Central memory CD8-positive, alpha-beta T cell (primary cell): Measurements from ENCODE around the gene TREML4.
"Not testable (repeated sequence)": the region's sequence is repeated elsewhere in the genome, so short reads cannot be mapped to it uniquely, and the experiment has no call there.

Source experiments
- ATAC-seq: fragments of 150-1000 bp; cut with Tn5 transposase; replicated peaks from 2 replicates; pipeline ENCODE4 v1.10.0; 2022; ENCODE audit warnings: mild to moderate bottlenecking, moderate FRiP score, moderate number of reproducible peaks; ENCODE audit not compliant: poor library complexity, severe bottlenecking; ENCODE audit errors: extremely low read depth
- DNase-seq, 2 donors: peaks; one replicate each; pipeline ENCODE4 v3.0.0; 2021; ENCODE audit warnings: low spot score in 2 of 2
- H3K27ac Mint-ChIP-seq: one replicate; pipeline ENCODE4 v1.8.0; 2022; ENCODE audit warnings: low read depth, mild to moderate bottlenecking, moderate library complexity, mixed read lengths
- H3K27me3 Mint-ChIP-seq: one replicate; pipeline ENCODE4 v1.8.0; 2022; ENCODE audit warnings: mixed read lengths
- H3K36me3 Mint-ChIP-seq: one replicate; pipeline ENCODE4 v1.8.0; 2022; ENCODE audit warnings: mild to moderate bottlenecking, moderate library complexity, mixed read lengths; ENCODE audit not compliant: insufficient read depth
- H3K4me1 Mint-ChIP-seq: one replicate; pipeline ENCODE4 v1.8.0; 2022; ENCODE audit warnings: mixed read lengths
- H3K4me3 Mint-ChIP-seq: one replicate; pipeline ENCODE4 v1.8.0; 2022; ENCODE audit warnings: mild to moderate bottlenecking, moderate library complexity, mixed read lengths
- H3K9me3 Mint-ChIP-seq: one replicate; pipeline ENCODE4 v1.8.0; 2022; ENCODE audit warnings: mixed read lengths

Gene TREML4

DNA sequence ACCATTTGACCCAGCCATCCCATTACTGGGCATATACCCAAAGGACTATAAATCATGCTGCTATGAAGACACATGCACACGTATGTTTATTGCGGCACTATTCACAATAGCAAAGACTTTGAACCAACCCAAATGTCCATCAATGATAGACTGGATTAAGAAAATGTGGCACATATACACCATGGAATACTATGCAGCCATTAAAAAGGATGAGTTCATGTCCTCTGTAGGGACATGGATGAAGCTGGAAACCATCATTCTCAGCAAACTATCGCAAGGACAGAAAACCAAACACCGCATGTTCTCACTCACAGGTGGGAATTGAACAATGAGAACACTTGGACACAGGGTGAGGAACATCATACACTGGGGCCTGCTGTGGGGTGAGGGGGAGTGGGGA lies 18.4 kb downstream of the TREML4 start:
- ATAC-seq, H3K27ac Mint-ChIP-seq, H3K36me3 Mint-ChIP-seq, H3K9me3 Mint-ChIP-seq, DNase-seq, H3K27me3 Mint-ChIP-seq, H3K4me3 Mint-ChIP-seq: not testable (repeated sequence)
- H3K4me1 Mint-ChIP-seq: peaks cover 34% of the 10 kb centered on the region

- Mint-ChIP-seq H3K4me1 (peaks cover 34% of the 10 kb centered on the region), H3K27ac (no peak overlapping the region), H3K36me3 (no peaks in the 10 kb centered on the region), H3K9me3 (no peaks in the 10 kb centered on the region), H3K27me3 (peaks cover 7% of the 10 kb centered on the region), H3K4me3 (no peak overlapping the region)
- ATAC-seq (no peak), DNase-seq (no peak)
Measured at GRCh38 chr6:41247288-41247865, 19.2 kb downstream of the TREML4 start.

- ATAC-seq: peak; percentile 46
- no peak for DNase-seq
- Mint-ChIP-seq H3K27me3 (no peaks in the 10 kb centered on the region), H3K36me3 (no peaks in the 10 kb centered on the region), H3K4me3 (no peak overlapping the region), H3K4me1 (peaks cover 30% of the 10 kb centered on the region), H3K27ac (no peak overlapping the region), H3K9me3 (no peaks in the 10 kb centered on the region)
Measured at GRCh38 chr6:41247882-41248705, 19.9 kb downstream of the TREML4 start.

DNA sequence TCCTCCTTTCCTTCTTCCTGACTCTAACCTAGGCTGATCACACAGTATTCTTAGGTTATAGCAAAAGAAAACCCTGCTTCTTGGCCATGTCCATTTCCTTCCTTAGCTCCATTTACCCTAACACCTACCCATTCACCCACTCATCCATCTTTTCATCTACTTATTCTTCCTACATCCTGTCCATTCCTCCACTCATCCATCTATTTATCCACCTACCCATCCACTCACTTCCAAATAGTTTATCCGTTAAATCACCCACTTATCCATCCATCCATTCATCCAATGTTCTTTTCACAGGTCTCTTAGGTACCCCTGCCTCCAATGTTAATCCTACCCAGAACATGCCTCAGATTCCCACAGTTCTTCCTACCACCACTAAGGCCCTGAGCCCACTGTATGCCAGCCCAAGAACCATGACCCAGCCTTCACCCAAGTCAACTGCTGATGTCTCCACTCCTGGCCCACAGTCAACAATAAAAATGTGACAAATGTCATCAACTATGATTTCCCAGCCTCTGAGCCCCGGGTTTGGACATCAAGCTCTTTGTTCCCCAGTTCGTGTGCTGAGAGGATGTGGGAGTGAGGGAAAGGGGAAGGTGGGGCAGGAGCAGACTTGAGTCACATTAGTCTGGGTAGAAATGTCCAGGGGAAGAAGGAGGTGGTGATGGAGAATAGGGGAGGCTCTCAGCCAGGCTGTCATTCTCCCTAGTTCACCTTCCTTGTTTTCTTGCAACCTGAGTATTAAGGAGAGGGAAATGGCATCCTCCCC lies 24.4 kb downstream of the TREML4 start:
- Mint-ChIP-seq H3K27ac (no peak overlapping the region), H3K36me3 (no peaks in the 10 kb centered on the region), H3K27me3 (no peaks in the 10 kb centered on the region), H3K4me3 (no peak overlapping the region), H3K4me1 (peaks cover 23% of the 10 kb centered on the region), H3K9me3 (no peaks in the 10 kb centered on the region)
- DNase-seq: no peak
- ATAC-seq: no peak

DNA sequence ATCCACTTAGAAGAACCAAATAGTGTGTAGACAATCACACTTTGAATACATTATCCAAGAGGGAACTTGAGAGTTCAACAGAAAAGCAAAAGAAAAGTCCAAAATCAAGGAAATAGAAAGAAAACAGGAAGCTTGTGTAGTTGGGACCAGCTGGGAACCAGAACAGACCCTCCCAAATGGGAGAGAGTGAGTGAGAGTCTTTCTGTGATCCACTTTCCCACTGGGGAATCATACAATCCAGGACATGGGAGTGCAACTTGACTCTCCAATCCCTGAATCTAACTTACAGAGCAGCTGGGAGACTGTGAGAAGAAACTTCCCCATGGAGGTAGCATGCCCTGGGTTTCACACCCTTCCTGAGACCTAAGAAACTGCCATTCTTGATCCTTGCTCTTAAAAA lies 27.0 kb downstream of the TREML4 start:
- Mint-ChIP-seq H3K4me1 (peaks cover 8% of the 10 kb centered on the region), H3K9me3 (no peaks in the 10 kb centered on the region), H3K4me3 (no peak overlapping the region), H3K36me3 (no peaks in the 10 kb centered on the region), H3K27ac (no peak overlapping the region), H3K27me3 (peaks cover 9% of the 10 kb centered on the region)
- ATAC-seq (no peak), DNase-seq (no peak)

DNA sequence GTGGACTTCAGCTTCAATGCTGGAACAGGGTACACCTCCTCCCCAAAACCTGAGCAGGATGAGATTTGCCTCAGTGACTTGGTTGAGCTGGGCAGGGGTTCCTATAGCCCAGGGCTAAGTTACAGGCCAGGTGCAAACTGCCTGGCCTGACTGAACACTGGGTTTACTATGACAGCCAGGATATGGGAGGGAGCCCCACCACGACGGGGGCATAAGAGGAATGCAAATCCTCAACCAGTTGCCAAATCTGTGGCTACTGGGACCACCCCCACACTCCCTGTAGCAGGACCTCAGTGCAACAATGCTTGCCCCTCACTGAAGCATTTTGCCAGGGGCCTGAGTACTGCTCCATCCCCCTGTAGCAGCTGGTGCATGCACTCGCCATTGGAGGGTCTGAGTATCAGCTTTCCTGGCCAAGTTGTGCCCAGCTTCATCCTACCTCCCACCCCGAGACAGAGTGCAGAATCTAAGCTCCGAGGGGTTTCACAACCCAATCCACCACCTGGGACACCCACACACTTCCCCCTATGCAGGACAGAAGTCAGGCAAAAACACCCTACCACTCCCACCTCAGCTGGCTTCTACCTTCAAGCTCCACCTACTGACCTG lies 27.6 kb downstream of the TREML4 start:
- Mint-ChIP-seq H3K27ac (no peak overlapping the region), H3K36me3 (no peaks in the 10 kb centered on the region), H3K4me3 (no peak overlapping the region), H3K9me3 (no peaks in the 10 kb centered on the region), H3K4me1 (peaks cover 8% of the 10 kb centered on the region), H3K27me3 (peaks cover 9% of the 10 kb centered on the region)
- no peak for ATAC-seq
- DNase-seq: no peak

DNA sequence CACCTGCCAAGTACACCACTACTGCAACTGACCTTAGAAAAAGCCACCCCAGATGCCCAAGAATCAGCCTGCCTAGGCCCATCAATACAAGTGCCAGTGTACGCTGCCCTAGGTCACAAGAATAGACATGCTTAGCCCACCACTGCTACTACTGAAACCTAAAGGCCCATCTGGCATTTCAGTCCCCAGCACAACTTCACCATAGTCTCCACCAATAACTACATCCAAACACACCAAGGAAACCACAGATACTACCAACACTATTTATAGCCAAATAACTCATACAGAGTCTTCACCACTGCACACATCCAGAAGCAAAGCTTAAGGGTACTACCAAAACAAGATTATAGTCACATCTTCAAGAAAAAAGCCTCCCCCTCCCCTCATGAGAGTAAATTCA lies 28.2 kb downstream of the TREML4 start:
- Mint-ChIP-seq H3K4me3 (no peak overlapping the region), H3K9me3 (no peaks in the 10 kb centered on the region), H3K27ac (no peak overlapping the region), H3K27me3 (peaks cover 9% of the 10 kb centered on the region), H3K4me1 (peaks cover 8% of the 10 kb centered on the region), H3K36me3 (no peaks in the 10 kb centered on the region)
- DNase-seq: no peak
- ATAC-seq: no peak

GRCh38 chr6:41257369-41258195 lies 29.4 kb downstream of the TREML4 start:
- H3K9me3 Mint-ChIP-seq: peaks cover 6% of the 10 kb centered on the region
- no peak for DNase-seq
- H3K27me3 Mint-ChIP-seq: peaks cover 9% of the 10 kb centered on the region
- no peak overlapping the region for H3K27ac Mint-ChIP-seq
- no peak for ATAC-seq
- peaks cover 8% of the 10 kb centered on the region for H3K4me1 Mint-ChIP-seq
- no peaks in the 10 kb centered on the region for H3K36me3 Mint-ChIP-seq
- no peak overlapping the region for H3K4me3 Mint-ChIP-seq

DNA sequence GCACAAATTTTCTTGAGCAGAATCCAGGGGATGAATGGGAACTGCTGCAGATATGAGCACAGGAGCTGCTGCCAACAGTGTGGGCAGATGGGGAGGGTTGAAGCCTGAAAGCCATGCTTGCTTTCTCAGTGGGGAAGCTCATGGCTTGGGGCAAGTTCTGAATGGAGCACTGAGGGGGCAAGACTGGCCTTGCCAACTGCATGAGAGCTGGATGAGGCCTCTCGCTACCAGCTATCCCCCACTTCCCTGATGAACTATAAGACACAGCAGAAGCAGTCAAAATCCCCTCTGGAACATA lies 30.0 kb downstream of the TREML4 start:
- Mint-ChIP-seq H3K9me3 (peaks cover 6% of the 10 kb centered on the region), H3K27me3 (peaks cover 9% of the 10 kb centered on the region), H3K4me1 (peaks cover 8% of the 10 kb centered on the region), H3K27ac (no peak overlapping the region), H3K4me3 (no peak overlapping the region), H3K36me3 (no peaks in the 10 kb centered on the region)
- DNase-seq (no peak), ATAC-seq (no peak)

DNA sequence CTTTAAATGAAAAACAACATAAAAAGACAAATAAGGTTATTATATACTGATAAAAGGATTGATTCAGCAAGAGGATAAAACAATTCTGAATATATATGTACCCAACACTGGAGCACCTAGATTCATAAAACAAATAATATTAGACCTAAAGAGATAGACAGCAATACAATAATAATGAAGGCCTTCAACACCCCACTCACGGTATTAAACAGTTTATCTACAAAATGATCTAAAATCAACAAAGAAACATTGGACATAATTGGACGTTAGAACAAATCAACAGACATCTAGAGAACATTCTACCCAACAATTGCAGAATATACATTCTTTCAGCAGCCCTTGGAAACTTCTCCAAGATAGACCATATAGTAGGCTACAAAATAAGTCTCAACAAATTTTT lies 34.3 kb downstream of the TREML4 start:
- Mint-ChIP-seq H3K27me3 (peaks cover 9% of the 10 kb centered on the region), H3K36me3 (no peaks in the 10 kb centered on the region), H3K27ac (no peak overlapping the region), H3K4me1 (no peaks in the 10 kb centered on the region), H3K9me3 (peaks cover 6% of the 10 kb centered on the region), H3K4me3 (no peak overlapping the region)
- ATAC-seq: no peak
- DNase-seq: no peak

DNA sequence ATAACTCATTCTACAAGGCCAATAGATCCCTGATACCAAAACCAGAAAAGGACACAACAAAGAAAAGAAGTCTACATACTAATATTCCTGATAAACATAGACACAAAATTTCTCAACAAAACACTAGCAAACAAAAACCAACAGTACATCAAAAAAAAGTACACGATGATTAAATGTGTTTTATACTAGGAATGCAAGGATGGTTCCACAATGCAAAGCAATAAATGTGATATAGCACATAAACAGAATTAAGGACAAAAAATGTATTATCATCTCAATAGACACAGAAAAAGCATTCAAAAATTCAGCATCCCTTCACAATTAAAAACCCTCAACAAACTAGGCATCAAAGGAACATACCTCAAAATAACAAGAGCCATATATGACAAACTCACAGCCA lies 35.1 kb downstream of the TREML4 start:
- no peak overlapping the region for H3K4me3 Mint-ChIP-seq
- peaks cover 9% of the 10 kb centered on the region for H3K27me3 Mint-ChIP-seq
- H3K27ac Mint-ChIP-seq: no peak overlapping the region
- H3K9me3 Mint-ChIP-seq: peaks cover 6% of the 10 kb centered on the region
- no peak for DNase-seq
- no peaks in the 10 kb centered on the region for H3K4me1 Mint-ChIP-seq
- no peak for ATAC-seq
- no peaks in the 10 kb centered on the region for H3K36me3 Mint-ChIP-seq

- no peak overlapping the region for H3K4me3 Mint-ChIP-seq
Measured at GRCh38 chr6:41266541-41266940, 38.4 kb downstream of the TREML4 start.

More at GRCh38 chr6:41266541-41266940, 38.4 kb downstream of the TREML4 start:
- H3K4me1 Mint-ChIP-seq: peaks cover under 1% of the 10 kb centered on the region
- peaks cover 6% of the 10 kb centered on the region for H3K9me3 Mint-ChIP-seq
- ATAC-seq (no peak), DNase-seq (no peak)
- H3K27me3 Mint-ChIP-seq: no peaks in the 10 kb centered on the region
- H3K36me3 Mint-ChIP-seq: no peaks in the 10 kb centered on the region
- H3K27ac Mint-ChIP-seq: no peak overlapping the region
